ENCODE data around the gene ATP6AP2.

DNA sequence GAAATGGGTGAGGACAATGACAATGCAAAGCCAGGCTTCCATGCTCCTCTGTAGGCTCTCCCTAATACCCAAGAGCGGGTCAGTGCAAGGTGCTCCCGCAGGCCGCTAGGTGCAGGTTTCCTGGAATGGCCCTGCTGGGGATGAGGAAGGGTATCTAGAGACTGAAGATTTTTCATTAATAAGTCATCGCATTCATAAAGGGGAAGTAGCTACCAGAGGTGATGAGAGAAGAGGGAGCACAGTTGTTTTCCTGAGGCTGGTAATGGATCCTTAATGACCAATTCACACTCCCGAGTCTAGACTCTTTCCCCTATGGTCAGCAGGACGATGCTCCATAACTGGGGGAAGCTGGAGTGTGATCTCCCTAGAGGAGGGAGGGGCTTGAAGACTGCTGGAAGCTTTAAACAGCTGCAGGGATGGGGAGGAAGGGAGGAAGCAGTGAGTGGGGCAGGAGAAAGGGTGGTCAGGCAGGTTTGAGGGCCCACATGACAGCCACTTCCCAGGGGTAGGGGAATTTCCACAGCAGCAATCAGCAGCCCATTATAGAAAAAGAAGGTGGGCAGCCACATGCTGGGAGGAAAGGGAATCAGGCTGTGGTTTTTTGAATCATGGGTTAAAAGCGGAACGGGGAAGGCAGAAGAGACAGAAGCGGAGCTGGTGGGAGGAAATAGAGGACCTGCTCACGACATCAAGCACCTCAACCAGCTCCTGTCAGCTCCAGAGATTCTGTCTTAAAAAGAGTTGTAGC is 10.2 kb upstream of the ATP6AP2 start:
- TF ChIP-seq, protein P1, sequence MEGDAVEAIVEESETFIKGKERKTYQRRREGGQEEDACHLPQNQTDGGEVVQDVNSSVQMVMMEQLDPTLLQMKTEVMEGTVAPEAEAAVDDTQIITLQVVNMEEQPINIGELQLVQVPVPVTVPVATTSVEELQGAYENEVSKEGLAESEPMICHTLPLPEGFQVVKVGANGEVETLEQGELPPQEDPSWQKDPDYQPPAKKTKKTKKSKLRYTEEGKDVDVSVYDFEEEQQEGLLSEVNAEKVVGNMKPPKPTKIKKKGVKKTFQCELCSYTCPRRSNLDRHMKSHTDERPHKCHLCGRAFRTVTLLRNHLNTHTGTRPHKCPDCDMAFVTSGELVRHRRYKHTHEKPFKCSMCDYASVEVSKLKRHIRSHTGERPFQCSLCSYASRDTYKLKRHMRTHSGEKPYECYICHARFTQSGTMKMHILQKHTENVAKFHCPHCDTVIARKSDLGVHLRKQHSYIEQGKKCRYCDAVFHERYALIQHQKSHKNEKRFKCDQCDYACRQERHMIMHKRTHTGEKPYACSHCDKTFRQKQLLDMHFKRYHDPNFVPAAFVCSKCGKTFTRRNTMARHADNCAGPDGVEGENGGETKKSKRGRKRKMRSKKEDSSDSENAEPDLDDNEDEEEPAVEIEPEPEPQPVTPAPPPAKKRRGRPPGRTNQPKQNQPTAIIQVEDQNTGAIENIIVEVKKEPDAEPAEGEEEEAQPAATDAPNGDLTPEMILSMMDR (IDR thresholded peaks at IDR 0.05 in 2 of 3, conservative IDR thresholded peaks at IDR 0.05 in 1 of 3; ENCODE audit: insufficient read depth in 2 of 3, low read depth in 1 of 3, low read length in 3 of 3) = no peak
- TF ChIP-seq KDM2B (CRISPR knock-in tag; IDR thresholded peaks at IDR 0.05) (no peak), TBL1XR1 (IDR thresholded peaks at IDR 0.05; ENCODE audit: low read length in 2 of 2) (no peak), LEF1 (IDR thresholded peaks at IDR 0.05) (no peak), ZNF184 (CRISPR knock-in tag; IDR thresholded peaks at IDR 0.05) (no peak), FOXK2 (conservative IDR thresholded peaks at IDR 0.05 in 1 of 2, IDR thresholded peaks at IDR 0.05 in 1 of 2; ENCODE audit: low read depth in 2 of 2) (no peak), ETV6 (IDR thresholded peaks at IDR 0.05; ENCODE audit: borderline replicate concordance in 1 of 2, low read depth in 2 of 2, low read length in 1 of 2) (no peak), ETV6 (CRISPR knock-in tag; IDR thresholded peaks at IDR 0.05; ENCODE audit: borderline replicate concordance) (no peak), EZH2 (IDR thresholded peaks at IDR 0.05; ENCODE audit: borderline replicate concordance, low read depth, low read length) (no peak), BDP1 (IDR thresholded peaks at IDR 0.05; ENCODE audit: insufficient read depth, insufficient read length) (no peak), NR3C1 (CRISPR knock-in tag; IDR thresholded peaks at IDR 0.05) (no peak), ZNF274 (IDR thresholded peaks at IDR 0.05; ENCODE audit: borderline replicate concordance, low read depth, low read length) (no peak), ZNF174 (CRISPR knock-in tag; IDR thresholded peaks at IDR 0.05) (no peak), YY1 (IDR thresholded peaks at IDR 0.05; ENCODE audit: borderline replicate concordance in 1 of 3, control insufficient read depth in 1 of 3, extremely low read depth in 1 of 3, insufficient read depth in 3 of 3, insufficient read length in 1 of 3, insufficient replicate concordance in 2 of 3, low read depth in 1 of 3, low read length in 2 of 3) (no peak)
